Activated CD8-positive, alpha-beta memory T cell treated with anti-CD3 and anti-CD28 coated beads for 24 hours (primary cell): Measurements from ENCODE around the gene SMCO3.

Source experiments
- DNase-seq: peaks from one replicate; pipeline ENCODE4 v3.0.0-alpha.2; 2020

Gene SMCO3

GRCh38 chr12:14814014-14814413 is at the start of gene SMCO3:
Gene SMCO3, minus strand, starts transcription at chr12:14814182. Its CDS starts 7,502 bp downstream, at chr12:14806680.
- no peak for DNase-seq

- DNase-seq, result no peak
Measured at GRCh38 chr12:14860490-14860889, 46.5 kb upstream of the SMCO3 start.

- DNase-seq, result no peak
Measured at GRCh38 chr12:14858513-14858912, 44.5 kb upstream of the SMCO3 start.

GRCh38 chr12:14854586-14855183 is 40.7 kb upstream of the SMCO3 start:
- no peak for DNase-seq

- DNase-seq, result no peak
Measured at GRCh38 chr12:14853961-14854360, 40.0 kb upstream of the SMCO3 start.

- DNase-seq, result no peak
Measured at GRCh38 chr12:14852880-14853279, 38.9 kb upstream of the SMCO3 start.

GRCh38 chr12:14850929-14851663 is 37.1 kb upstream of the SMCO3 start:
- no peak for DNase-seq

GRCh38 chr12:14849661-14850060 is 35.7 kb upstream of the SMCO3 start:
- no peak for DNase-seq

- DNase-seq, result no peak
Measured at GRCh38 chr12:14846876-14847580, 33.0 kb upstream of the SMCO3 start.

- no peak for DNase-seq
Measured at GRCh38 chr12:14846042-14846587, 32.1 kb upstream of the SMCO3 start.

GRCh38 chr12:14845350-14845750 is 31.4 kb upstream of the SMCO3 start:
- DNase-seq, result no peak

- DNase-seq, result no peak
Measured at GRCh38 chr12:14844401-14844800, 30.4 kb upstream of the SMCO3 start.

- DNase-seq, result no peak
Measured at GRCh38 chr12:14843425-14843887, 29.5 kb upstream of the SMCO3 start, which contains the start of gene ART4. Gene ART4, minus strand, starts transcription at chr12:14843526. Its CDS starts 413 bp downstream, at chr12:14843113.

GRCh38 chr12:14842315-14842714 is 28.3 kb upstream of the SMCO3 start:
- DNase-seq, result no peak

GRCh38 chr12:14841761-14842160 is 27.8 kb upstream of the SMCO3 start:
- no peak for DNase-seq

GRCh38 chr12:14840616-14841015 is 26.6 kb upstream of the SMCO3 start:
- no peak for DNase-seq

GRCh38 chr12:14839262-14839661 is 25.3 kb upstream of the SMCO3 start:
- DNase-seq, result no peak

GRCh38 chr12:14836336-14837210 is 22.6 kb upstream of the SMCO3 start:
- no peak for DNase-seq

- no peak for DNase-seq
Measured at GRCh38 chr12:14834509-14834908, 20.5 kb upstream of the SMCO3 start.

- no peak for DNase-seq
Measured at GRCh38 chr12:14833952-14834351, 20.0 kb upstream of the SMCO3 start.

GRCh38 chr12:14833336-14833735 is 19.4 kb upstream of the SMCO3 start:
- no peak for DNase-seq

- no peak for DNase-seq
Measured at GRCh38 chr12:14828892-14829291, 14.9 kb upstream of the SMCO3 start.

- no peak for DNase-seq
Measured at GRCh38 chr12:14827043-14827442, 13.1 kb upstream of the SMCO3 start.
